Mesenchymal stem cell (in vitro differentiated cells and primary cell): ENCODE measurements around the gene TMEM94.

Experiments used
- DNase-seq: peaks from one replicate; pipeline ENCODE4 v3.0.0-alpha.2; 2013
- H2AFZ ChIP-seq: one replicate; pipeline ENCODE4 v1.6.1; 2013; ENCODE audit warnings: low read depth, mild to moderate bottlenecking, control low read depth, inconsistent platforms, low read length, moderate library complexity
- H2AK5ac ChIP-seq: 2 replicates; pipeline ENCODE4 v1.6.1; 2013; ENCODE audit warnings: low read length, moderate library complexity, mild to moderate bottlenecking, inconsistent platforms; ENCODE audit not compliant: severe bottlenecking
- H2BK120ac ChIP-seq: one replicate; pipeline ENCODE4 v1.6.1; 2013; ENCODE audit warnings: low read depth, mild to moderate bottlenecking, inconsistent platforms, low read length, moderate library complexity
- H2BK12ac ChIP-seq, 2 experiments: one replicate each; pipeline ENCODE4 v1.6.1; 2013; ENCODE audit warnings: inconsistent platforms in 2 of 2, low read length in 2 of 2, mild to moderate bottlenecking in 2 of 2, moderate library complexity in 2 of 2, control low read depth in 1 of 2
- H2BK15ac ChIP-seq: one replicate; pipeline ENCODE4 v1.6.1; 2013; ENCODE audit warnings: mild to moderate bottlenecking, low read depth, inconsistent platforms; ENCODE audit not compliant: poor library complexity, severe bottlenecking
- H2BK5ac ChIP-seq: 2 replicates; pipeline ENCODE4 v1.6.1; 2013; ENCODE audit warnings: low read depth, mild to moderate bottlenecking, low read length, control low read depth, inconsistent platforms; ENCODE audit not compliant: poor library complexity, severe bottlenecking
- H3K14ac ChIP-seq, 2 experiments: one replicate each; pipeline ENCODE4 v1.6.1; 2013; ENCODE audit warnings: inconsistent platforms in 2 of 2, low read length in 2 of 2, control low read depth in 1 of 2, mild to moderate bottlenecking in 1 of 2, moderate library complexity in 1 of 2
- H3K18ac ChIP-seq, 2 experiments: one replicate each; pipeline ENCODE4 v1.6.1; 2013; ENCODE audit warnings: inconsistent platforms in 2 of 2, low read length in 2 of 2, control low read depth in 1 of 2, low read depth in 1 of 2, mild to moderate bottlenecking in 1 of 2
- H3K23ac ChIP-seq, 2 experiments: one replicate each; pipeline ENCODE4 v1.6.1; 2013; ENCODE audit warnings: inconsistent platforms in 2 of 2, low read length in 2 of 2, mild to moderate bottlenecking in 2 of 2, moderate library complexity in 2 of 2, control low read depth in 1 of 2
- H3K27ac ChIP-seq: 2 replicates; pipeline ENCODE4 v1.5.1; 2013; ENCODE audit warnings: mild to moderate bottlenecking, moderate library complexity, low read length, control low read depth, inconsistent platforms; ENCODE audit not compliant: poor library complexity, severe bottlenecking
- H3K27me3 ChIP-seq, 2 experiments: 2 replicates each; pipeline versions ENCODE4 v1.6.1 to v1.7.0; 2013; ENCODE audit warnings: low read length in 2 of 2, mild to moderate bottlenecking in 2 of 2, moderate library complexity in 2 of 2, control low read depth in 1 of 2, inconsistent platforms in 1 of 2; ENCODE audit not compliant: control insufficient read depth in 1 of 2, insufficient read depth in 1 of 2
- H3K36me3 ChIP-seq, 2 experiments: 2 replicates each; pipeline versions ENCODE4 v1.6.1 to v1.7.0; 2013; ENCODE audit warnings: low read length in 2 of 2, control low read depth in 1 of 2, inconsistent platforms in 1 of 2, low read depth in 1 of 2, mild to moderate bottlenecking in 1 of 2; ENCODE audit not compliant: insufficient read depth in 2 of 2, control insufficient read depth in 1 of 2
- H3K4ac ChIP-seq, 2 experiments: one replicate each; pipeline ENCODE4 v1.6.1; 2013; ENCODE audit warnings: inconsistent platforms in 2 of 2, low read length in 2 of 2, mild to moderate bottlenecking in 2 of 2, moderate library complexity in 2 of 2, control low read depth in 1 of 2, low read depth in 1 of 2
- H3K4me1 ChIP-seq: 2 replicates; pipeline ENCODE4 v1.6.1; 2013; ENCODE audit warnings: low read depth, low read length, control low read depth; ENCODE audit not compliant: control insufficient read depth, insufficient read depth
- H3K4me2 ChIP-seq: 2 replicates; pipeline ENCODE4 v1.6.1; 2013; ENCODE audit warnings: low read length, mild to moderate bottlenecking, inconsistent platforms; ENCODE audit not compliant: poor library complexity, severe bottlenecking
- H3K4me3 ChIP-seq, 2 experiments: 2 replicates each; pipeline versions ENCODE4 v1.5.1 to v1.7.0; 2013; ENCODE audit warnings: low read length in 2 of 2, mild to moderate bottlenecking in 2 of 2, control low read depth in 1 of 2, low read depth in 1 of 2; ENCODE audit not compliant: insufficient read depth in 1 of 2
- H3K79me1 ChIP-seq: replicated peaks from 2 replicates; pipeline ENCODE4 v1.6.1; 2013; ENCODE audit warnings: mild to moderate bottlenecking, control low read depth, low read length, inconsistent platforms; ENCODE audit not compliant: poor library complexity, severe bottlenecking
- H3K9ac ChIP-seq: 2 replicates; pipeline ENCODE4 v1.7.0; 2013; ENCODE audit warnings: mild to moderate bottlenecking, low read length, moderate library complexity
- H3K9me3 ChIP-seq: 2 replicates; pipeline ENCODE4 v1.7.0; 2013; ENCODE audit warnings: mild to moderate bottlenecking, low read length; ENCODE audit not compliant: control insufficient read depth
- H4K8ac ChIP-seq: one replicate; pipeline ENCODE4 v1.6.1; 2013; ENCODE audit warnings: inconsistent platforms, mild to moderate bottlenecking, low read length, moderate library complexity
- H4K91ac ChIP-seq: one replicate; pipeline ENCODE4 v1.6.1; 2013; ENCODE audit warnings: mild to moderate bottlenecking, low read length, inconsistent platforms
- WGBS: methylation state at CpG from one replicate; pipeline ENCODE4 v1.1.7; 2013; ENCODE audit warnings: mixed read lengths; 5-methylcytosine and 5-hydroxymethylcytosine counted together

The TMEM94 gene

DNA sequence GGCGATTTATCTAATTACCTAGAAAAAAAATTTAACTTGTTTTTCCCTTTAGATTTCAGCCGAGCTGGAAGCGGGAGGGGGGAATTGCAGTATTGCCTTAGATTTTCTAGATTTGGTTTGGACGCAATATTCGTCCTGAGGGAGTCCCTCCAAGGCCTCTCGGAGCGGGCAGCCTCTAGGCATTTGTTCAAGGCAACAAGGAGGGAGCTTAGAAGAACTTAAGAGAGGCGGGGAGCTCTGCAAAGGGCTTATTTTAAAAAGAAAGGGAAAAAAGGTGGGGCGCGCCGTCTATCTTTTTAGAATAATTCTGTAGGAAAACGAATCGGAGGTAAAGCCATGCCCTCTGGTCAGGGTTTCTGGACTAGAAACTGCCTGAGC, 407 bp upstream of the TMEM94 start:
- Histone ChIP-seq H2AK5ac (no peak overlapping the region), H3K4me2 (peak overlapping the region; percentile 55), H3K18ac (peak overlapping the region; percentile 15 to 41), H2BK5ac (no peak overlapping the region), H3K9me3 (no peaks in the 10 kb centered on the region), H4K8ac (peak overlapping the region; percentile 71), H3K27ac (peak overlapping the region; percentile 68), H2BK15ac (peak overlapping the region; percentile 16), H3K79me1 (peaks cover 17% of the 10 kb centered on the region), H2AFZ (no peak overlapping the region), H4K91ac (no peak overlapping the region), H3K36me3 (no peaks in the 10 kb centered on the region), H3K27me3 (no peaks in the 10 kb centered on the region), H2BK12ac (no peak overlapping the region), H3K23ac (no peak overlapping the region), H3K9ac (peak overlapping the region; percentile 99), H3K14ac (no peak overlapping the region), H2BK120ac (no peak overlapping the region), H3K4me3 (peak overlapping the region in 1 of 2 experiments; percentile 96), H3K4ac (peak overlapping the region in 1 of 2 experiments; percentile 50), H3K4me1 (peaks cover 9% of the 10 kb centered on the region)
- WGBS, result 10% methylated on average over 12 of the region's 13 CpGs
- no peak for DNase-seq

DNA sequence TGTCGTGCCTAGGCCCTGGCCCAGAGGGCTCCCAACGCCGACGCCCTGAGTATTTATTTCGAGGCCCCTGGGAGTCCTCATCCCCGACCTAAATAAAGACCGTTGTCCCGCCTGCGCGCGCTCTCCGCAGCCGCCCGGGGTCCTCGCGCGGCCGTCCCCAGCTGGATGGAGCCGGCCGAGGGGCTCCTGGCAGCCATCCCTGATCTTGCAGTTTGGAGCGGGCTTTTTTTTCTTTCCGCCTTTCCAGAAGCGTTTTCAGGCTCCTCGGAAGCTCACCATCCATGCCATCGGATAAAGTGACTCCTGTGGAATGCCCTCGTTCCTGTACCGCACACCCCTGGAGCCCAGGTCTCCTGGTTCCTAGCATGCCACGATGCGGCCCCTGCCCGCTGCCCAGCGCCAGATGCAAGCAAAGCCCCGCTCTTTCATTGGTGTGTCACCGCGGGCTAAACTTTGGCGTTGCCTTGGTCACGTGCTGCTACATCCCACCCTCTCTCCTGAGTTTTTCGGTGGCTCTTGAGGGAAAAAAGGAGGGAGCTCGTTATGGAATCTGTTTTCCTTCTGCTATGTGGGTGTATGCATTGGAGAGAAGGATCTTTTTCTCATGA, 716 bp downstream of the TMEM94 start:
- Histone ChIP-seq H3K79me1 (peaks cover 18% of the 10 kb centered on the region), H2BK5ac (no peak overlapping the region), H3K9me3 (no peaks in the 10 kb centered on the region), H3K9ac (peak overlapping the region; percentile 99), H3K27me3 (no peaks in the 10 kb centered on the region), H2BK12ac (no peak overlapping the region), H3K36me3 (no peaks in the 10 kb centered on the region), H3K27ac (no peak overlapping the region), H3K18ac (peak overlapping the region; percentile 91 to 98), H3K4me3 (peak overlapping the region; percentile 77 to 96), H3K4me1 (peaks cover 7% of the 10 kb centered on the region), H2AK5ac (peak overlapping the region; percentile 64), H2BK15ac (peak overlapping the region; percentile 4), H4K8ac (peak overlapping the region; percentile 99), H3K4me2 (peak overlapping the region; percentile 97), H3K14ac (no peak overlapping the region), H2BK120ac (no peak overlapping the region), H2AFZ (peak overlapping the region; percentile 90), H3K4ac (peak overlapping the region; percentile 68 to 95), H4K91ac (no peak overlapping the region), H3K23ac (no peak overlapping the region)
- peak; percentile 64 for DNase-seq
- 2% methylated on average over 38 of the region's 38 CpGs for WGBS

DNA sequence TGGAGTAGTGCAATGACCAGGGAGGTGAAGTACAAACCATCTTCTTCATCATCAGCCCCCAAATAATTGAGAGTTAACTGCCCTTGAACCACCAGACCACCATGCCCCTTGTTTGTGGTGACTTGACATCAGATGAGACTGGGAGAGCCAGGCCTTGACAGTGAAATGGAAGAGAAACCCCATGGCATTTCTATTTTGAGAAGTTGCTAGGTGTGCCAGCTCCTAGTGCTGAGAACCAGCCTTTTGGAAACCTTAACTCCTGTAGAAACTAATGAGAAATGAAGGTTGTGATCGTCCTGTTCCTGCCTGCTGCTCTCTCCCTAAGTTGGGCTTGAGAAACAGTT, 2.8 kb downstream of the TMEM94 start:
- no peak overlapping the region for H3K9ac ChIP-seq
- H3K4me2 ChIP-seq, result no peak overlapping the region
- no peaks in the 10 kb centered on the region for H3K36me3 ChIP-seq
- H4K8ac ChIP-seq, result no peak overlapping the region
- H2AK5ac ChIP-seq, result no peak overlapping the region
- H2BK5ac ChIP-seq, result no peak overlapping the region
- 83% methylated on average over 1 of the region's 1 CpG for WGBS
- H2BK120ac ChIP-seq, result no peak overlapping the region
- H2BK12ac ChIP-seq, result no peak overlapping the region
- no peak overlapping the region for H3K14ac ChIP-seq
- no peaks in the 10 kb centered on the region for H3K9me3 ChIP-seq
- H3K4me3 ChIP-seq, result no peak overlapping the region
- no peak overlapping the region for H3K4ac ChIP-seq
- H4K91ac ChIP-seq, result no peak overlapping the region
- H3K18ac ChIP-seq, result no peak overlapping the region
- no peak overlapping the region for H2AFZ ChIP-seq
- peaks cover 30% of the 10 kb centered on the region for H3K79me1 ChIP-seq
- no peak overlapping the region for H3K27ac ChIP-seq
- H3K27me3 ChIP-seq, result no peaks in the 10 kb centered on the region
- H3K4me1 ChIP-seq, result peaks cover 4% of the 10 kb centered on the region
- H3K23ac ChIP-seq, result no peak overlapping the region
- no peak for DNase-seq
- no peak overlapping the region for H2BK15ac ChIP-seq

DNA sequence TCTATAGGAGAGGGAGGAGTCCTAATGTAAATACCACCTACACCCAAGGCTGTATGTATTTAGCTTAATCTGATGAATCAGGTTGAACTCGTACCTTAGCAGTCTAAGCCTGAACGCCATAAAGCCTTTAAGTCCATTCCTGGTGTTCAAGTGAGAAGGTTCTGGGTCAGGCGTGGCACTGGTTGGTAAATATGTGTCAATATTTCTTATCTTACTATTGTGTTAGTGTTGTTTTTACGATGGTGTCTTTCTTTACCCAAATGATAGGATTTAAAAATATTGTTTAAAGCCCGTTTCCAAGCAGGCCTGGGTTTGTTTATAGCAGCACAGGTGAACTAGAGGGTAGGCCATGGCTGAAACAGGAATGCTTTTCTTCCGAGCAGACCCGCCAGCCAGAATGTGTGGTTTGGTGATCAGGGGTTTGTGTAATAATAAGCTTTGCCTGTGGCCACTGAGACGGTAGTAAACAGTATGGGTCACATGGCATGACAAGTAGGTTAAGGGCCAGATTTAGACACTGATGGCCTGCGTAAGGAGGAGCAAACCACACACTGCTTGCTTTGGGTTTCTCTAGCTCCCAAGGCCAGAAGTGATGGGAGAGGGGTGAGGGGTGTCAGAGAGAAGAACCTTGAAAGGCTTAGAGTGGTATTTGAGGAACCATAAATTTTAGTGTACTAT, 3.3 kb downstream of the TMEM94 start:
- H2BK15ac ChIP-seq, result no peak overlapping the region
- no peak overlapping the region for H2AFZ ChIP-seq
- H3K79me1 ChIP-seq, result peaks cover 31% of the 10 kb centered on the region
- WGBS, result 83% methylated on average over 9 of the region's 9 CpGs
- H3K9ac ChIP-seq, result no peak overlapping the region
- H3K4ac ChIP-seq, result no peak overlapping the region
- no peak overlapping the region for H4K91ac ChIP-seq
- no peak overlapping the region for H4K8ac ChIP-seq
- H3K27ac ChIP-seq, result no peak overlapping the region
- no peak overlapping the region for H2BK120ac ChIP-seq
- H3K18ac ChIP-seq, result no peak overlapping the region
- no peaks in the 10 kb centered on the region for H3K27me3 ChIP-seq
- H2AK5ac ChIP-seq, result peak overlapping the region; percentile 21
- H3K4me1 ChIP-seq, result peaks cover 2% of the 10 kb centered on the region
- H3K9me3 ChIP-seq, result no peaks in the 10 kb centered on the region
- no peak overlapping the region for H3K4me3 ChIP-seq
- H3K4me2 ChIP-seq, result no peak overlapping the region
- no peak overlapping the region for H3K14ac ChIP-seq
- no peak overlapping the region for H3K23ac ChIP-seq
- no peaks in the 10 kb centered on the region for H3K36me3 ChIP-seq
- no peak overlapping the region for H2BK12ac ChIP-seq
- DNase-seq, result peak; percentile 76
- H2BK5ac ChIP-seq, result no peak overlapping the region
